ENCODE measurements around the gene FAF1. TPM values are rescaled to one million over a fixed set of nuclear protein-coding genes. Genes with fewer than 3 reads are reported as not detected.
A peak's percentile ranks its signal among the peaks of the same experiment; 100 is the strongest.

Gene FAF1
- total RNA-seq, 1 experiment from 2014 or later: 135 TPM

DNA sequence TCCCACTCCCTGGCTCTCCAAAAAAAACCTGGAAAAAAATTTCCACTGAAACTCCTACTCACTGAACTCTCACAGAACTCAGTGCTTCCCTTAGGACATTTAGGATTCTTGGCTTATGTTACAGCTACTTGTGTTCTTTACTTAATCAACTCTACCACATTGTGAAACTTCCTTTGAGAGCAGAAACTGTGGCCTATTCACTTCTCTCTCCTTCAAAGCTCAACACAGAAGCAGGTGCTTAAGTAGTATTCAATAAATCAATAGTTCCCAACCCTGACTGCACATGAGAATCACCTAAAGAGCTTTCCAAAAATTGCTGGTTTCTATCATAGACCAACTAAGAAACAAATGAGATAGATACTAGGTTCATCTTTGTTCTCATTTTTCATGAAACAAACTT is 468.9 kb downstream of the FAF1 start:
- DNase-seq (ENCODE audit: low read depth): no peak

GRCh38 chr1:50490640-50491039 is 469.4 kb downstream of the FAF1 start:
- no peak for DNase-seq (ENCODE audit: low read depth)

- no peak for DNase-seq (ENCODE audit: low read depth)
These were observed 471.2 kb downstream of the FAF1 start for GRCh38 chr1:50488876-50489275.

- no peak for DNase-seq (ENCODE audit: low read depth)
These were observed 471.7 kb downstream of the FAF1 start for GRCh38 chr1:50488356-50488755.

DNA sequence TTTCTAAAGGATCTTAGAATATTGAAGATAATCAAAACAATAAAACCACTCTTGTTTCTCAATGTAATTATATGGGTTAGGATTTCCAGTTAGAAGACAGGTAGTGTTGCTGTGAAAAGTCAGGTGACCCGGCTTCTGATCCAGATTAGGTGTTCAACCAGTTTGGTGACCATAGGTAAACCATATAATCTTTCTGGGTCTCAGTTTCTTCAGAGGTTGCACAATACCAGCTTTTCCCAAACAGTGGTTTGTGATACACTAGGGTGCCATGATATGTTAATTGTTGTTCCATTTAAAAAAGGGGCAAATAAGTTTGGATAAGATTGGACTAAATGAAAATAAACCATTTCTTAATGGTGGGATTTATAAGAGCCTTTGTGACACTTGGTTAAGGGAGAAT is 472.3 kb downstream of the FAF1 start:
- no peak for DNase-seq (ENCODE audit: low read depth)

GRCh38 chr1:50481142-50481736 is 478.8 kb downstream of the FAF1 start:
- no peak for DNase-seq (ENCODE audit: low read depth)

- no peak for DNase-seq (ENCODE audit: low read depth)
These were observed 483.3 kb downstream of the FAF1 start for GRCh38 chr1:50476800-50477199.

DNA sequence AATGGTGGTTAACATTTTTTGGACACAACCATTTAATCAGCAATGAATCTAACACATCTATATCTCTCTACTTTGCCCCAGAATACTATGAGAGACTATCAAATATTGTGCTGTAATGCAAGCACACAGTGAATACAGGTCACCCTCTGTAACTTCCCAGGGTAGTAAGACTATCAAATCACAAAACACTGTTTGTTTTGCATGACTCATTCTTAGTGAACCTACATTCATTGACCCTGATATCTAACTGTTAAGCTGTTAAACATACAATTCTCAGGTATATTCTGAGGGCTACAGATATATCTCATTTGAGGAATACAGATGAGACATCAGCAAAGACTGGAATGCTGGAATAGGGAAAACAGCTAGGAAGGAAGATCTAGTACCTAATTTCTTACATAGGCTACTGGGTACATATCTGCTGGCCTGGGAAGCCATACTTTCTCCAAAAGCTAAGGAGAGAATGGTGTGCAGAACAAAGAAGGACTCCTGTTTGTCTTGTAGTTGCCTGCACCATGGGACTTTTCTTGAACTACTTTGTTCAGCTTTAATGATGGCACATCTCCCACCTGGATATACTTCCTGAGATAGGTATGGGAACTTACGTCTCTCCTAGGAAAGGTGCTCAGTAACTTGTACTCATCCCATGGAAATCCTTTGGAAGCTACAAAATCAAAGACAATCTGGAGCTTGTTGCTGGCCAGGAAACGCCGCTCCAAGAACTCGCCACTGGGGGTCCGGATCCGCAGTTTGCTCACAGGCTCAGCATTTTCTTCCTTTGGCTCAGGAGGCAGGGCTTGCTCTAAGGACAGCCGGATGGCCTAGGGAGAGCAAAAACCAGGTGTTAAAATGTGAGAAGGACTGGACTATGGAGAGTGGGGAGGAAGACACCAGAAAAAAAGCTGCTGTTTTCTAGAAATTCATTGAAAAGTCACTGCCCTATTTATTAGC is 484.9 kb downstream of the FAF1 start:
- peak; percentile 26 for DNase-seq (ENCODE audit: low read depth)

DNA sequence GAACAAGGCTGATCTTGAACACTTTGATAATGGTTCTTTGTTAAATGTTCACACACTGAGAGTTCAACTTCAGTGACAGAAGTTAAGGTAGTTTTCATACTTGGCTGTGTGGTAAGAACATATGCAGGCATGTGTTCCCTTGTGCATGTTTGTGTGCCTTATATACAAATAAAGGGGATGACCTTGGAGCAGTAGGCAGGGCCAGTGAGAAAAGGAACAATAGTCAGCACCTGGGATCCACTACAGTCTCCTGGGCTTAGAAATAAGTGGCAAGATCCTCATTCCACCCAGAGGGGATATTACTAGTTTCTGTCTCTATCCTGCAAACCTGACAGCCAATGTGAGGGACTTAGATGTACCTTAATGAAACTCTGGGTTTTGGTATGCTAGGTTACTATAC is 486.6 kb downstream of the FAF1 start:
- DNase-seq (ENCODE audit: low read depth): no peak

GRCh38 chr1:50471967-50472366 is 488.1 kb downstream of the FAF1 start:
- no peak for DNase-seq (ENCODE audit: low read depth)

- DNase-seq (ENCODE audit: low read depth): no peak
These were observed 497.1 kb downstream of the FAF1 start for GRCh38 chr1:50462964-50463363.

DNA sequence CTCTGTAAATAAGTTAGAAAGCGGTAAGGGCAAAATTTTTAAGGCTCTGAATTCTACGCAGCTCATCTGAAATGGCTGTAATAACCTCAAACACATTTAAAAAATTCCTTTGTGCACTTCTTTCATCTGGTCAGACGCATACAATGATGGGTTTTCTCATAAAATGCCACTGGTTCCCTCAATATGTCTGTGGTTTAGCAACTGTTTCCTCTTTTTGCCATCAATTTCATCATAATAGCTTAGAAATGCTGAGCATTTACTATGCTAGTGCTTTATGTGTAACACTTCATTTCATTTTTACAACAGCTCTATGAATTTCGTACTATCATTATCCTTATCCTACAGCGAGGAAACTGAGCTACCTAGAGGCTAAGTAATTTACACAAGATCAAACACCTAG is 501.6 kb downstream of the FAF1 start:
- no peak for DNase-seq (ENCODE audit: low read depth)

GRCh38 chr1:50454911-50455310 is 505.2 kb downstream of the FAF1 start:
- no peak for DNase-seq (ENCODE audit: low read depth)

DNA sequence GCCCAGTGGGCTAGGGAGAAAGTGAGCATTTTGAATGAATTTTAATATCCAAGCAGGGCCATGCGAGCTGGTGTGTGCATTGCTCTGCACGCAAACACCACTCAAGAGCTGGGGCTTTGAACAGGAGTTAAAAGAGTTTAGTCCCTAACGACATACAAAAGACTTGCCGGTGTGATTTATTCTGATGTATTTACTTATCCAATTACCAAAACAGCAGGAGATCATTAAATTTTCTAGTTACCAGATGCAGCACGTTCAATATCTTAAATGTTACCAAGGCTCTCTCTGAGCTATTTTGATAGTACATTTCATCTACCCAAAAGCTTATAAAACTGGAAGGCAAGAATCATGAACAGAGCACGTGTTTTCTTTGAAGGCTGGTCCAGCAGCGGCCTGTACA is 506.8 kb downstream of the FAF1 start:
- no peak for DNase-seq (ENCODE audit: low read depth)

DNA sequence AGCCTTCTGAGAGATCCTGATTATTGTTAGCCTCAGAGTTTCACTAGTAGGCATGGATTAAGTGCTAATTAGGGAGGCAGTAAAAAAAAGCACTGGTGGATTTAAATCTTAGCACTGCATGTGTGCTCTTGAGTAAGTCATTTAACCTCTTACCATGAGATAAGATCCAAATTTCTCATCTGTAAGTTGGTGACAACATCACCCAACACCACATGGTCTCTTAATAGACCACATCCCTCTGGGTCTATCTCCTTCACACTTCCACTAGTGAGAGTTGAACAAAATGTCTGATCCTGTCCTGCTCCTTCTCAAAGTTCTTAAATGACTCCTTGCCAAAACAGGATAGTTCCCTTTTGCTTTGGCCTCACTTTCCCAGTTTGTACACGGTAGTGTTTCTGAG is 507.4 kb downstream of the FAF1 start:
- no peak for DNase-seq (ENCODE audit: low read depth)

GRCh38 chr1:50450861-50451653 is 509.0 kb downstream of the FAF1 start:
- no peak for DNase-seq (ENCODE audit: low read depth)

- no peak for DNase-seq (ENCODE audit: low read depth)
These were observed 512.1 kb downstream of the FAF1 start for GRCh38 chr1:50447961-50448360.

DNA sequence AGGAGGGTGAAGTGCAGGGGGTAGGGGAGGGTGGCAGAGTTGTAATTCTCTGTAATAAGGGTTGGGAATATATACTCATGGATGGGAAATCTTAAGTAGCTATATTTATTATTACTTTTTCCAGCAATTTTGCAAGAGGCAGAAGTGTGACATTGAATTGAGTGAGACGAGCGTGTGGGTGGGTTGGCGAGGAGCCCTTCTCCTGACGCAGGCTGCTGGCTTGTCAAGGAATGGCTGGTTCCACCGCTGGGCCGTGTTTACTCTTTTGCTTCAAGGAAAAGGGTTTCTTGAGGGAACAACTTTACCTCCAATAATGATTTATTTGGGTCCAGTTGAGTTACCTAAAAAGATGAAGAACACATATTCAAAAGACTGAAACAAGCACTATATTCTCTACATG is 518.9 kb downstream of the FAF1 start:
- no peak for DNase-seq (ENCODE audit: low read depth)

DNA sequence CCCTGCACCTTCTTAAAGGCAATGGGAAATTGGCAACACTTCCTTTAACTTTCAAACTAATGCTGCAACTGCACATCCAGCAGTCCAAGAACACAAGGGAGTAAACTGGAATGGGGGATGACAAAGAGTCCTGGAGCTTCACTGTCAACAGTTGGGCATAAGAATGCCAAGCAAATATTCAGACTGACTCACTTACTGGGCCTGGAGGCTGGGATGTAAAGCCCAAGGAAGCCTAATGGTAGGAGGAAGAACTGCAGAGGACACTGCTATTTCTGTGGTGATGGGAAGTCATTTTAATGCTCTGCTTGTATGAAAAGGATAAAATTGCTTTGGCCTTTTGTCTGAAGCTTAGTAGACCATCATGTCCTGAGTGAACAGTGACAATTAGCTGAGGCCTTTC is 521.1 kb downstream of the FAF1 start:
- peak; percentile 34 for DNase-seq (ENCODE audit: low read depth)

DNA sequence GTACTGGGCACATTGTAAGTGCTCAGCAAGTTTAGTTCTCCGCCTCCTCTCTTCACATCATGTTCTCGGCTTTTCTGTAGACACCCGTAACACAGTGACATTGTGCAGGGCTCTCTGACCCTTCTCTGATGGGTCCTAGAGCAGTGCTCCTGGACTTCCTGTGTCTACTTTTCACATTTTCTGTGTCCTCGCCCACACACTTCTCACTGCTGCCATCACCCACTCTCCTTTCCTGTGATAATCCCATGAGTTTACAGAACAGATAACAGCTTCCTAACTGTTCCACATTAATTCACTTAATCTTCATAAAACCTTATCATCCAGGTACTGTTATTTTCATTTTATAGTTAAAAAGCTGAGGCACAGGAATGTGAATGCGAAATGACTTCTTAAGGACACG is 523.6 kb downstream of the FAF1 start:
- DNase-seq (ENCODE audit: low read depth): no peak

DNA sequence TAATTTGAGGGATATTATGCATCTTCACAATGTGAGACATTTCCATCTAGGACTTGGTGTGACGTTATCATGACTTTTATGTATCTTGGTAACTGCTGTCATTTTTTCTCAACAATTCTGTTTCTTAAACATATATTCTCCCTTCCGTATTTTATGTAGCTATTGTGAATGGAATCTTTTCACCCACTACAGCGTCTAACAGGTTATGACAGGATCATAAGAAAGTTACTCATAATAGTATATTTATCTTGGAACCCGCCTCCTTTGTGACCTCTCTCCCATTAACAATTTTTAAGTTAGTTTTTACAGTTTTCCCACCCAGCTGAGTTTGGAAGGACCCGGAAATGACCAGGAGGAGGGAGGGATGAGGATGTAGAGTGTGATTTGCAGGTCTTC is 530.1 kb downstream of the FAF1 start:
- no peak for DNase-seq (ENCODE audit: low read depth)

Measured in M059J (cell line).